HEK293 (cell line): ENCODE results near the gene WDR4.
A peak's percentile ranks its signal among the peaks of the same experiment; 100 is the strongest.

ENCODE experiments used
- CTCF ChIP-seq: fragments of 450-650 bp; formaldehyde crosslinking; IDR thresholded peaks from 2 replicates; pipeline ENCODE4 v1.5.1; 2016; ENCODE audit warnings: missing biosample characterization, missing genetic modification characterization
- EGR2 ChIP-seq: fragments of 450-650 bp; formaldehyde crosslinking; IDR thresholded peaks from 2 replicates; pipeline ENCODE4 v1.5.1; 2016; ENCODE audit warnings: low read depth, missing biosample characterization, missing genetic modification characterization
- GLI4 ChIP-seq: fragments of 450-650 bp; formaldehyde crosslinking; IDR thresholded peaks from 2 replicates; pipeline ENCODE4 v1.5.1; 2016; ENCODE audit warnings: missing biosample characterization, missing genetic modification characterization
- GLIS2 ChIP-seq: fragments of 450-650 bp; formaldehyde crosslinking; IDR thresholded peaks from 2 replicates; pipeline ENCODE4 v1.5.1; 2016; ENCODE audit warnings: missing biosample characterization, missing genetic modification characterization
- PBX3 ChIP-seq: sonication (generic); formaldehyde crosslinking; IDR thresholded peaks from 2 replicates; pipeline ENCODE4 v1.8.1; 2022; ENCODE audit warnings: mild to moderate bottlenecking, moderate library complexity, missing genetic modification reagents
- YY1 ChIP-seq: fragments of 450-650 bp; formaldehyde crosslinking; IDR thresholded peaks from 2 replicates; pipeline ENCODE4 v1.5.1; 2018; ENCODE audit warnings: missing biosample characterization, missing genetic modification characterization
- ZBTB10 ChIP-seq: fragments of 450-650 bp; formaldehyde crosslinking; IDR thresholded peaks from 2 replicates; pipeline ENCODE4 v1.5.1; 2016; ENCODE audit warnings: missing biosample characterization, missing genetic modification characterization
- ZBTB20 ChIP-seq: fragments of 450-650 bp; formaldehyde crosslinking; IDR thresholded peaks from 2 replicates; pipeline ENCODE4 v1.5.1; 2016; ENCODE audit warnings: missing biosample characterization, missing genetic modification characterization
- ZBTB21 ChIP-seq: fragments of 450-650 bp; formaldehyde crosslinking; IDR thresholded peaks from 2 replicates; pipeline ENCODE4 v1.5.1; 2017; ENCODE audit warnings: missing biosample characterization, missing genetic modification characterization
- ZBTB26 ChIP-seq: fragments of 450-650 bp; formaldehyde crosslinking; optimal IDR thresholded peaks from 2 replicates; pipeline ENCODE3; 2016; ENCODE audit warnings: missing biosample characterization, mild to moderate bottlenecking, missing genetic modification characterization
- ZFHX2 ChIP-seq: fragments of 450-650 bp; formaldehyde crosslinking; conservative IDR thresholded peaks from 2 replicates; pipeline ENCODE4 v1.5.1; 2016; ENCODE audit warnings: missing biosample characterization, missing genetic modification characterization
- ZIC2 ChIP-seq: fragments of 450-650 bp; formaldehyde crosslinking; IDR thresholded peaks from 2 replicates; pipeline ENCODE4 v1.5.1; 2016; ENCODE audit warnings: missing biosample characterization, missing genetic modification characterization
- ZNF121 ChIP-seq: fragments of 450-650 bp; formaldehyde crosslinking; IDR thresholded peaks from 2 replicates; pipeline ENCODE4 v1.5.1; 2016; ENCODE audit warnings: missing biosample characterization, missing genetic modification characterization
- ZNF16 ChIP-seq: fragments of 450-650 bp; formaldehyde crosslinking; IDR thresholded peaks from 2 replicates; pipeline ENCODE4 v1.5.1; 2016; ENCODE audit warnings: low read depth, missing biosample characterization, missing genetic modification characterization
- ZNF211 ChIP-seq: fragments of 450-650 bp; formaldehyde crosslinking; IDR thresholded peaks from 2 replicates; pipeline ENCODE4 v1.5.1; 2016; ENCODE audit warnings: low read depth, missing biosample characterization, missing genetic modification characterization
- ZNF302 ChIP-seq: fragments of 450-650 bp; formaldehyde crosslinking; IDR thresholded peaks from 2 replicates; pipeline ENCODE4 v1.5.1; 2016; ENCODE audit warnings: missing biosample characterization, missing genetic modification characterization, low read depth
- ZNF324 ChIP-seq: fragments of 450-650 bp; formaldehyde crosslinking; IDR thresholded peaks from 2 replicates; pipeline ENCODE4 v1.5.1; 2016; ENCODE audit warnings: missing biosample characterization, missing genetic modification characterization
- ZNF488 ChIP-seq: fragments of 450-650 bp; formaldehyde crosslinking; IDR thresholded peaks from 2 replicates; pipeline ENCODE4 v1.5.1; 2016; ENCODE audit warnings: missing biosample characterization, missing genetic modification characterization
- ZNF585B ChIP-seq: fragments of 450-650 bp; formaldehyde crosslinking; IDR thresholded peaks from 2 replicates; pipeline ENCODE4 v1.5.1; 2016; ENCODE audit warnings: missing biosample characterization, missing genetic modification characterization
- ZNF600 ChIP-seq: fragments of 450-650 bp; formaldehyde crosslinking; IDR thresholded peaks from 2 replicates; pipeline ENCODE4 v1.5.1; 2016; ENCODE audit warnings: missing biosample characterization, missing genetic modification characterization
- ZNF623 ChIP-seq: fragments of 450-650 bp; formaldehyde crosslinking; IDR thresholded peaks from 2 replicates; pipeline ENCODE4 v1.5.1; 2016; ENCODE audit warnings: missing biosample characterization, missing genetic modification characterization
- ZNF629 ChIP-seq: fragments of 450-650 bp; formaldehyde crosslinking; IDR thresholded peaks from 2 replicates; pipeline ENCODE4 v1.5.1; 2017; ENCODE audit warnings: missing biosample characterization, missing genetic modification characterization
- ZSCAN5A ChIP-seq: fragments of 450-650 bp; formaldehyde crosslinking; IDR thresholded peaks from 2 replicates; pipeline ENCODE4 v1.5.1; 2016; ENCODE audit warnings: missing biosample characterization, missing genetic modification characterization

Gene WDR4

GRCh38 chr21:42892931-42893755 lies 13.8 kb upstream of the WDR4 start, which contains the start of gene NDUFV3 (continued):
- peak; percentile 84; the same call in 1 of the 2 replicates for TF ChIP-seq ZSCAN5A (tag by site-specific recombination)
- TF ChIP-seq CTCF = peak; percentile 52
- peak; percentile 92 for TF ChIP-seq EGR2 (tag by site-specific recombination)
- TF ChIP-seq ZNF488 (tag by site-specific recombination) = no peak
- peak; percentile 91 for TF ChIP-seq ZBTB10 (tag by site-specific recombination)
- peak; percentile 4; the same call in 1 of the 2 replicates for TF ChIP-seq ZBTB21 (tag by site-specific recombination)
- TF ChIP-seq ZNF211 = no peak
- peak; percentile 66 for TF ChIP-seq ZIC2 (tag by site-specific recombination)
- peak; percentile 100 for TF ChIP-seq ZBTB26 (tag by site-specific recombination)
- no peak for TF ChIP-seq ZNF585B (tag by site-specific recombination)
- peak; percentile 68 for TF ChIP-seq ZNF324 (tag by site-specific recombination)
- TF ChIP-seq YY1 = peak; percentile 93
- TF ChIP-seq PBX3 (CRISPR knock-in tag) = peak; percentile 16
- TF ChIP-seq ZNF16 = no peak
- TF ChIP-seq ZNF629 (tag by site-specific recombination) = peak; percentile 81; the same call in 1 of the 2 replicates
- peak; percentile 73; the same call in 1 of the 2 replicates for TF ChIP-seq ZBTB20 (tag by site-specific recombination)
- no peak for TF ChIP-seq ZNF623 (tag by site-specific recombination)
- 0 out of 2 replicates have a peak, but pooled peaks have one; percentile 46 for TF ChIP-seq GLI4 (tag by site-specific recombination)
- TF ChIP-seq ZNF600 (tag by site-specific recombination) = peak; percentile 55
- 0 out of 2 replicates have a peak, but pooled peaks have one; percentile 33 for TF ChIP-seq ZNF121 (tag by site-specific recombination)
- peak; percentile 96; the same call in 1 of the 2 replicates for TF ChIP-seq GLIS2 (tag by site-specific recombination)
- TF ChIP-seq ZNF302 (tag by site-specific recombination) = no peak
- TF ChIP-seq ZFHX2 (tag by site-specific recombination) = peak; percentile 90
